Measurements from ENCODE around the gene IGFL1. TPM values are rescaled to one million over a fixed set of nuclear protein-coding genes. Genes with fewer than 3 reads are reported as not detected.
A peak's percentile ranks its signal among the peaks of the same experiment; 100 is the strongest.

IGFL1 gene
- total RNA-seq, 2 experiments from 2014 or later, result not detected

DNA sequence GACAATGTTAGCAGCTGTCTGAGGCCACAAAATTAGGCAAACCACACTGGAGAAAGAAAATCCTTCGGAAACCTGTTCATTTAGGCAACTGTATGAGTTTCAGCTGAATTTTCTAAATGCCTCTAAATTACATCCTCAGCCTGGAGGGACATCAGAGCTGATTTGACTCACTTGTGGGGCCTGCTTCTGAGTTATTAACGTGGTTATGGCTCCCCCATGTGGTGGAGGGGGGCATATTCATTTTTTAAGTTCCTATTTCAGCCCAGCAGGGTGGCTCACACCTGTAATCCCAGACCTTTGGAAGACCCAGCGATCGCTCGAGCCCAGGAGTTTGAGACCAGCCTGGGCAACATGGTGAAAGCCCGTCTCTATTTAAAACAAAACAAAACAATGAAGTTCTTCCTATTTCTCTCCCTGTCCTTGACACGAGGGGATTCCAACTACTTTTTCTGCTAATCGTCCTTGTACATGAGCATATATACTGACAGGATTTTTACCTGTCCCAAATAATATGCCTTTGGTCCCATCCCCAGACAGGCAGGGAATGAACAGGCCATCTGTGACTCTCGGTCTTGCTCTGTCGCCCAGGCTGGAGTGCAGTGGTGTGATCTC lies 35.8 kb downstream of the IGFL1 start:
- Histone ChIP-seq H3K9me3 (ENCODE audit: low read length) (no peaks in the 10 kb centered on the region), H4K20me1 (ENCODE audit: insufficient read depth, low read length) (no peaks in the 10 kb centered on the region), H3K4me3 (ENCODE audit: low read depth, low read length, poor library complexity, severe bottlenecking) (no peak overlapping the region), H3K27ac (ENCODE audit: low read depth, low read length, poor library complexity, severe bottlenecking) (no peak overlapping the region), H3K79me2 (ENCODE audit: insufficient read depth, low read depth, low read length) (no peaks in the 10 kb centered on the region), H3K4me1 (ENCODE audit: insufficient read depth, low read length, poor library complexity, severe bottlenecking) (no peaks in the 10 kb centered on the region), H3K4me2 (ENCODE audit: low read length) (no peak overlapping the region), H2AFZ (ENCODE audit: low read length) (no peak overlapping the region), H3K9me2 (ENCODE audit: insufficient read depth, low read length) (no peaks in the 10 kb centered on the region), H3K36me3 (ENCODE audit: insufficient read depth, low read length) (no peaks in the 10 kb centered on the region)
- no TSS peak for BruUV-seq (replicated peaks)
- TF ChIP-seq, protein P1, sequence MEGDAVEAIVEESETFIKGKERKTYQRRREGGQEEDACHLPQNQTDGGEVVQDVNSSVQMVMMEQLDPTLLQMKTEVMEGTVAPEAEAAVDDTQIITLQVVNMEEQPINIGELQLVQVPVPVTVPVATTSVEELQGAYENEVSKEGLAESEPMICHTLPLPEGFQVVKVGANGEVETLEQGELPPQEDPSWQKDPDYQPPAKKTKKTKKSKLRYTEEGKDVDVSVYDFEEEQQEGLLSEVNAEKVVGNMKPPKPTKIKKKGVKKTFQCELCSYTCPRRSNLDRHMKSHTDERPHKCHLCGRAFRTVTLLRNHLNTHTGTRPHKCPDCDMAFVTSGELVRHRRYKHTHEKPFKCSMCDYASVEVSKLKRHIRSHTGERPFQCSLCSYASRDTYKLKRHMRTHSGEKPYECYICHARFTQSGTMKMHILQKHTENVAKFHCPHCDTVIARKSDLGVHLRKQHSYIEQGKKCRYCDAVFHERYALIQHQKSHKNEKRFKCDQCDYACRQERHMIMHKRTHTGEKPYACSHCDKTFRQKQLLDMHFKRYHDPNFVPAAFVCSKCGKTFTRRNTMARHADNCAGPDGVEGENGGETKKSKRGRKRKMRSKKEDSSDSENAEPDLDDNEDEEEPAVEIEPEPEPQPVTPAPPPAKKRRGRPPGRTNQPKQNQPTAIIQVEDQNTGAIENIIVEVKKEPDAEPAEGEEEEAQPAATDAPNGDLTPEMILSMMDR (conservative IDR thresholded peaks at IDR 0.05; ENCODE audit: low read length), result peak; percentile 89
- no peak for TF ChIP-seq EZH2phosphoT487 (IDR thresholded peaks at IDR 0.05; ENCODE audit: borderline replicate concordance, low read depth, low read length)
- CTCF ChIA-PET (ENCODE audit: unreplicated experiment), result no interaction called here
- intact Hi-C loops (cut with micrococcal nuclease; ENCODE audit: unreplicated experiment), result loop anchor here (2.0 kb wide), 1 partner anchor 183 kb away; no protein-coding TSS in a partner anchor
- POLR2A ChIA-PET, result no interaction called here
- DNase-seq (ENCODE audit: low spot score), result peak; percentile 81

DNA sequence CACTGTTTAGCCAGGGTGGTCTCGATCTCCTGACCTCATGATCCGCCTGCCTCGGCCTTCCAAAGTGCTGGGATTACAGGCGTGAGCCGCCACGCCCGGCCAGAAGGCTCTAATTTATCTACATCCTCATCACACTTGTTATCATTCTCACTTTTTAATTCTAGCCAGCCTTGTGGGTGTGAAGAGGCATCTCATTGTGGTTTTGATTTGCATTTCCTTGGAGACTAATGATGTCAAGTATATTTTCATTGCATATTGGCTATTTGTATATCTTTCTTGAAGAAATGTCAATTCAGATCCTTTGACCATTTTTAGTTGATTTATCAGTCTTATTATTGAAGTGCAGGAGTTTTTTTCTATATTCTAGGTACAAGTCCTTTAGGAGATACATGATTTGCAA lies 39.6 kb downstream of the IGFL1 start:
- no peak overlapping the region for H3K27ac ChIP-seq (ENCODE audit: low read depth, low read length, poor library complexity, severe bottlenecking)
- no peak overlapping the region for H2AFZ ChIP-seq (ENCODE audit: low read length)
- H3K36me3 ChIP-seq (ENCODE audit: insufficient read depth, low read length), result no peaks in the 10 kb centered on the region
- no peaks in the 10 kb centered on the region for H3K9me2 ChIP-seq (ENCODE audit: insufficient read depth, low read length)
- ChIA-PET CTCF (ENCODE audit: unreplicated experiment) (no interaction called here), POLR2A (interaction anchor here (0.6 kb wide), 1 partner anchor 248 kb away, joined by 5 read pairs; no protein-coding TSS in a partner anchor)
- no peaks in the 10 kb centered on the region for H4K20me1 ChIP-seq (ENCODE audit: insufficient read depth, low read length)
- intact Hi-C loops (cut with micrococcal nuclease; ENCODE audit: unreplicated experiment), result no loop called here
- H3K79me2 ChIP-seq (ENCODE audit: insufficient read depth, low read depth, low read length), result no peaks in the 10 kb centered on the region
- no peaks in the 10 kb centered on the region for H3K9me3 ChIP-seq (ENCODE audit: low read length)
- TF ChIP-seq EZH2phosphoT487 (IDR thresholded peaks at IDR 0.05; ENCODE audit: borderline replicate concordance, low read depth, low read length), result no peak
- TF ChIP-seq, protein P1 (conservative IDR thresholded peaks at IDR 0.05; ENCODE audit: low read length), result no peak
- no peak overlapping the region for H3K4me3 ChIP-seq (ENCODE audit: low read depth, low read length, poor library complexity, severe bottlenecking)
- DNase-seq (ENCODE audit: low spot score), result no peak
- H3K4me1 ChIP-seq (ENCODE audit: insufficient read depth, low read length, poor library complexity, severe bottlenecking), result no peaks in the 10 kb centered on the region
- H3K4me2 ChIP-seq (ENCODE audit: low read length), result no peak overlapping the region
- BruUV-seq (replicated peaks), result no TSS peak

DNA sequence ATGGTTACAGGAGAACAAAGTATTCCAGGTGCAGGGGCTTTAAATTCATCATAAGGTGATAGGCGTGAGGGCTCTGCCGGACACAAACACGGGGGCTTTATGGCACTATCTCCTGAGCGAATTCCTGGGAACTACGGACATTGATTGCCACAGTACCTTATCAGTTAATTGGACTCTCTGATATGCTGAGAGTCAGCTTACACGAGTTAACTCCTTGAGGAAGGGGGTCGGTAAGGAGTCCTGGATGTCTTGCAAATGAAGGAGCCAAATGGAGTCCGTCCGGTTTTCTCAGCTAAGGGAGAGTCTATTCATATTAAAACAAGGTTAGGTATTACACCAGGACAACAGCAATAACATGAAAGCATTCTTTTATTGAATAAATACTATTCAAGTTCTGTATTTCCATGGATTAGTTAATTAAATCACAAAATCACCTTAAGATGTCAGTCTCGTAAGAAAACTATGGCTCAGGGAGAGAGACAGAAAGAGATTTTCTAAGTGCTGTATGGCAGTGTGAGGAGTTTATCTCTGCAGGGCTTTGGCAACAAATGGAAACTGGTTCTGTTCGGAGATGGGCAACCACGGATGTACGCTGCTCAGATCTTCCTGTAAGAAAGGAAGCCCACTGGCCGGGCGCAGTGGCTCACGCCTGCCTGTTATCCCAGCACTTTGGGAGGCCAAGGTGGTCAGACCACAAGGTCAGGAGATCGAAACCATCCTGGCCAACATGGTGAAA lies 41.1 kb downstream of the IGFL1 start:
- Histone ChIP-seq H3K79me2 (ENCODE audit: insufficient read depth, low read depth, low read length) (no peaks in the 10 kb centered on the region), H3K9me2 (ENCODE audit: insufficient read depth, low read length) (no peaks in the 10 kb centered on the region), H3K9me3 (ENCODE audit: low read length) (no peaks in the 10 kb centered on the region), H3K36me3 (ENCODE audit: insufficient read depth, low read length) (no peaks in the 10 kb centered on the region), H3K4me3 (ENCODE audit: low read depth, low read length, poor library complexity, severe bottlenecking) (no peak overlapping the region), H3K4me1 (ENCODE audit: insufficient read depth, low read length, poor library complexity, severe bottlenecking) (no peaks in the 10 kb centered on the region), H2AFZ (ENCODE audit: low read length) (no peak overlapping the region), H3K4me2 (ENCODE audit: low read length) (no peak overlapping the region), H4K20me1 (ENCODE audit: insufficient read depth, low read length) (no peaks in the 10 kb centered on the region), H3K27ac (ENCODE audit: low read depth, low read length, poor library complexity, severe bottlenecking) (no peak overlapping the region)
- TF ChIP-seq EZH2phosphoT487 (IDR thresholded peaks at IDR 0.05; ENCODE audit: borderline replicate concordance, low read depth, low read length), result no peak
- TF ChIP-seq, protein P1 (conservative IDR thresholded peaks at IDR 0.05; ENCODE audit: low read length), result no peak
- CTCF ChIA-PET (ENCODE audit: unreplicated experiment), result no interaction called here
- DNase-seq (ENCODE audit: low spot score), result no peak
- intact Hi-C loops (cut with micrococcal nuclease; ENCODE audit: unreplicated experiment), result no loop called here
- BruUV-seq (replicated peaks), result no TSS peak
- POLR2A ChIA-PET, result interaction anchor here (0.6 to 0.7 kb wide), 2 partner anchors 21 to 384 kb away, joined by 3 to 4 read pairs; partner anchors contain the start of gene IRF2BP1

Measured in OCI-LY7 (cell line).